Measurements from ENCODE around the gene MAP2K2. TPM values are rescaled to one million over a fixed set of nuclear protein-coding genes. Genes with fewer than 3 reads are reported as not detected.

Gene MAP2K2
- total RNA-seq, 1 experiment from 2014 or later = 177 TPM

DNA sequence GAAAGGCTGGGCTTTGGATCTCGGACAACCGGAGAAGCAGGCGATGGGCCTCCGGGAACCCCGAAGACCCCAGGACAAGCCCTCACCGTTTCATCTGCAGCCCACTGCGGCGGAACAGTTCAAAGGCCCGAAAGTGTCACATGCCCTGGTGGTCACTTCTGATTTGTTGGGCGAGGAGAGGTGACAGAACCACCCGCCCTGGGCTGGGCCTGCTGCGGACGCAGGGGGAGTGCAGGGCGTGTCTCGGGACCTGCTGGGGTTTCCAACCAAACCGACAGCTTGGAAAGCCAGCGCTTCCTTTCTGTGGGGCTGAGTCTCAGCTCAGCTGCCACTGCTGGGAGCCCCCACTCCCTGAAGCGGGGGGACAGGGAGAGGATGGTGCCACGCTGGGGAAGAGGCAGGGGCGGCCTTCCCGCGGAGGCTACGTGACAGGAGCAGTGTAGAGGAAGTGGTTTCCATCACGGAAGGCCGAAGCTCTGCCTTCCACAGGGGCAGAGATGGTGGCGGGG lies 34.5 kb downstream of the MAP2K2 start:
- TF ChIP-seq, protein P1, sequence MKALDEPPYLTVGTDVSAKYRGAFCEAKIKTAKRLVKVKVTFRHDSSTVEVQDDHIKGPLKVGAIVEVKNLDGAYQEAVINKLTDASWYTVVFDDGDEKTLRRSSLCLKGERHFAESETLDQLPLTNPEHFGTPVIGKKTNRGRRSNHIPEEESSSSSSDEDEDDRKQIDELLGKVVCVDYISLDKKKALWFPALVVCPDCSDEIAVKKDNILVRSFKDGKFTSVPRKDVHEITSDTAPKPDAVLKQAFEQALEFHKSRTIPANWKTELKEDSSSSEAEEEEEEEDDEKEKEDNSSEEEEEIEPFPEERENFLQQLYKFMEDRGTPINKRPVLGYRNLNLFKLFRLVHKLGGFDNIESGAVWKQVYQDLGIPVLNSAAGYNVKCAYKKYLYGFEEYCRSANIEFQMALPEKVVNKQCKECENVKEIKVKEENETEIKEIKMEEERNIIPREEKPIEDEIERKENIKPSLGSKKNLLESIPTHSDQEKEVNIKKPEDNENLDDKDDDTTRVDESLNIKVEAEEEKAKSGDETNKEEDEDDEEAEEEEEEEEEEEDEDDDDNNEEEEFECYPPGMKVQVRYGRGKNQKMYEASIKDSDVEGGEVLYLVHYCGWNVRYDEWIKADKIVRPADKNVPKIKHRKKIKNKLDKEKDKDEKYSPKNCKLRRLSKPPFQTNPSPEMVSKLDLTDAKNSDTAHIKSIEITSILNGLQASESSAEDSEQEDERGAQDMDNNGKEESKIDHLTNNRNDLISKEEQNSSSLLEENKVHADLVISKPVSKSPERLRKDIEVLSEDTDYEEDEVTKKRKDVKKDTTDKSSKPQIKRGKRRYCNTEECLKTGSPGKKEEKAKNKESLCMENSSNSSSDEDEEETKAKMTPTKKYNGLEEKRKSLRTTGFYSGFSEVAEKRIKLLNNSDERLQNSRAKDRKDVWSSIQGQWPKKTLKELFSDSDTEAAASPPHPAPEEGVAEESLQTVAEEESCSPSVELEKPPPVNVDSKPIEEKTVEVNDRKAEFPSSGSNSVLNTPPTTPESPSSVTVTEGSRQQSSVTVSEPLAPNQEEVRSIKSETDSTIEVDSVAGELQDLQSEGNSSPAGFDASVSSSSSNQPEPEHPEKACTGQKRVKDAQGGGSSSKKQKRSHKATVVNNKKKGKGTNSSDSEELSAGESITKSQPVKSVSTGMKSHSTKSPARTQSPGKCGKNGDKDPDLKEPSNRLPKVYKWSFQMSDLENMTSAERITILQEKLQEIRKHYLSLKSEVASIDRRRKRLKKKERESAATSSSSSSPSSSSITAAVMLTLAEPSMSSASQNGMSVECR (CRISPR knock-in tag; IDR thresholded peaks at IDR 0.05; ENCODE audit: borderline replicate concordance) = no peak
- TF ChIP-seq, protein P2, sequence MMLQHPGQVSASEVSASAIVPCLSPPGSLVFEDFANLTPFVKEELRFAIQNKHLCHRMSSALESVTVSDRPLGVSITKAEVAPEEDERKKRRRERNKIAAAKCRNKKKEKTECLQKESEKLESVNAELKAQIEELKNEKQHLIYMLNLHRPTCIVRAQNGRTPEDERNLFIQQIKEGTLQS (CRISPR knock-in tag; conservative IDR thresholded peaks at IDR 0.05) = no peak
- TF ChIP-seq, protein P3, sequence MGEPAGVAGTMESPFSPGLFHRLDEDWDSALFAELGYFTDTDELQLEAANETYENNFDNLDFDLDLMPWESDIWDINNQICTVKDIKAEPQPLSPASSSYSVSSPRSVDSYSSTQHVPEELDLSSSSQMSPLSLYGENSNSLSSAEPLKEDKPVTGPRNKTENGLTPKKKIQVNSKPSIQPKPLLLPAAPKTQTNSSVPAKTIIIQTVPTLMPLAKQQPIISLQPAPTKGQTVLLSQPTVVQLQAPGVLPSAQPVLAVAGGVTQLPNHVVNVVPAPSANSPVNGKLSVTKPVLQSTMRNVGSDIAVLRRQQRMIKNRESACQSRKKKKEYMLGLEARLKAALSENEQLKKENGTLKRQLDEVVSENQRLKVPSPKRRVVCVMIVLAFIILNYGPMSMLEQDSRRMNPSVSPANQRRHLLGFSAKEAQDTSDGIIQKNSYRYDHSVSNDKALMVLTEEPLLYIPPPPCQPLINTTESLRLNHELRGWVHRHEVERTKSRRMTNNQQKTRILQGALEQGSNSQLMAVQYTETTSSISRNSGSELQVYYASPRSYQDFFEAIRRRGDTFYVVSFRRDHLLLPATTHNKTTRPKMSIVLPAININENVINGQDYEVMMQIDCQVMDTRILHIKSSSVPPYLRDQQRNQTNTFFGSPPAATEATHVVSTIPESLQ (CRISPR knock-in tag; IDR thresholded peaks at IDR 0.05) = no peak
- TF ChIP-seq TEAD4 (CRISPR knock-in tag; IDR thresholded peaks at IDR 0.05) (no peak), ZNF232 (CRISPR knock-in tag; IDR thresholded peaks at IDR 0.05) (no peak), SOX15 (CRISPR knock-in tag; IDR thresholded peaks at IDR 0.05) (no peak), TP53 (CRISPR knock-in tag; IDR thresholded peaks at IDR 0.05) (no peak), RORB (CRISPR knock-in tag; IDR thresholded peaks at IDR 0.05) (no peak), ZNF416 (CRISPR knock-in tag; IDR thresholded peaks at IDR 0.05) (no peak), NR1H2 (CRISPR knock-in tag; IDR thresholded peaks at IDR 0.05) (no peak), EMX1 (CRISPR knock-in tag; IDR thresholded peaks at IDR 0.05) (no peak), FOXP1 (CRISPR knock-in tag; IDR thresholded peaks at IDR 0.05; ENCODE audit: borderline replicate concordance) (no peak), ZNF219 (CRISPR knock-in tag; IDR thresholded peaks at IDR 0.05; ENCODE audit: borderline replicate concordance) (no peak)
- TF ChIP-seq, protein P4, sequence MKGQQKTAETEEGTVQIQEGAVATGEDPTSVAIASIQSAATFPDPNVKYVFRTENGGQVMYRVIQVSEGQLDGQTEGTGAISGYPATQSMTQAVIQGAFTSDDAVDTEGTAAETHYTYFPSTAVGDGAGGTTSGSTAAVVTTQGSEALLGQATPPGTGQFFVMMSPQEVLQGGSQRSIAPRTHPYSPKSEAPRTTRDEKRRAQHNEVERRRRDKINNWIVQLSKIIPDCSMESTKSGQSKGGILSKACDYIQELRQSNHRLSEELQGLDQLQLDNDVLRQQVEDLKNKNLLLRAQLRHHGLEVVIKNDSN (CRISPR knock-in tag; IDR thresholded peaks at IDR 0.05) = no peak
- TF ChIP-seq, protein P5, sequence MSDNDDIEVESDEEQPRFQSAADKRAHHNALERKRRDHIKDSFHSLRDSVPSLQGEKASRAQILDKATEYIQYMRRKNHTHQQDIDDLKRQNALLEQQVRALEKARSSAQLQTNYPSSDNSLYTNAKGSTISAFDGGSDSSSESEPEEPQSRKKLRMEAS (CRISPR knock-in tag; IDR thresholded peaks at IDR 0.05) = no peak
- TF ChIP-seq, protein P6, sequence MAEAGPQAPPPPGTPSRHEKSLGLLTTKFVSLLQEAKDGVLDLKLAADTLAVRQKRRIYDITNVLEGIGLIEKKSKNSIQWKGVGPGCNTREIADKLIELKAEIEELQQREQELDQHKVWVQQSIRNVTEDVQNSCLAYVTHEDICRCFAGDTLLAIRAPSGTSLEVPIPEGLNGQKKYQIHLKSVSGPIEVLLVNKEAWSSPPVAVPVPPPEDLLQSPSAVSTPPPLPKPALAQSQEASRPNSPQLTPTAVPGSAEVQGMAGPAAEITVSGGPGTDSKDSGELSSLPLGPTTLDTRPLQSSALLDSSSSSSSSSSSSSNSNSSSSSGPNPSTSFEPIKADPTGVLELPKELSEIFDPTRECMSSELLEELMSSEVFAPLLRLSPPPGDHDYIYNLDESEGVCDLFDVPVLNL (CRISPR knock-in tag; IDR thresholded peaks at IDR 0.05; ENCODE audit: borderline replicate concordance, low read depth) = no peak
- TF ChIP-seq, protein P7, sequence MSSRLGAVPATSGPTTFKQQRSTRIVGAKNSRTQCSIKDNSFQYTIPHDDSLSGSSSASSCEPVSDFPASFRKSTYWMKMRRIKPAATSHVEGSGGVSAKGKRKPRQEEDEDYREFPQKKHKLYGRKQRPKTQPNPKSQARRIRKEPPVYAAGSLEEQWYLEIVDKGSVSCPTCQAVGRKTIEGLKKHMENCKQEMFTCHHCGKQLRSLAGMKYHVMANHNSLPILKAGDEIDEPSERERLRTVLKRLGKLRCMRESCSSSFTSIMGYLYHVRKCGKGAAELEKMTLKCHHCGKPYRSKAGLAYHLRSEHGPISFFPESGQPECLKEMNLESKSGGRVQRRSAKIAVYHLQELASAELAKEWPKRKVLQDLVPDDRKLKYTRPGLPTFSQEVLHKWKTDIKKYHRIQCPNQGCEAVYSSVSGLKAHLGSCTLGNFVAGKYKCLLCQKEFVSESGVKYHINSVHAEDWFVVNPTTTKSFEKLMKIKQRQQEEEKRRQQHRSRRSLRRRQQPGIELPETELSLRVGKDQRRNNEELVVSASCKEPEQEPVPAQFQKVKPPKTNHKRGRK (CRISPR knock-in tag; IDR thresholded peaks at IDR 0.05; ENCODE audit: borderline replicate concordance) = no peak
- TF ChIP-seq, protein P8, sequence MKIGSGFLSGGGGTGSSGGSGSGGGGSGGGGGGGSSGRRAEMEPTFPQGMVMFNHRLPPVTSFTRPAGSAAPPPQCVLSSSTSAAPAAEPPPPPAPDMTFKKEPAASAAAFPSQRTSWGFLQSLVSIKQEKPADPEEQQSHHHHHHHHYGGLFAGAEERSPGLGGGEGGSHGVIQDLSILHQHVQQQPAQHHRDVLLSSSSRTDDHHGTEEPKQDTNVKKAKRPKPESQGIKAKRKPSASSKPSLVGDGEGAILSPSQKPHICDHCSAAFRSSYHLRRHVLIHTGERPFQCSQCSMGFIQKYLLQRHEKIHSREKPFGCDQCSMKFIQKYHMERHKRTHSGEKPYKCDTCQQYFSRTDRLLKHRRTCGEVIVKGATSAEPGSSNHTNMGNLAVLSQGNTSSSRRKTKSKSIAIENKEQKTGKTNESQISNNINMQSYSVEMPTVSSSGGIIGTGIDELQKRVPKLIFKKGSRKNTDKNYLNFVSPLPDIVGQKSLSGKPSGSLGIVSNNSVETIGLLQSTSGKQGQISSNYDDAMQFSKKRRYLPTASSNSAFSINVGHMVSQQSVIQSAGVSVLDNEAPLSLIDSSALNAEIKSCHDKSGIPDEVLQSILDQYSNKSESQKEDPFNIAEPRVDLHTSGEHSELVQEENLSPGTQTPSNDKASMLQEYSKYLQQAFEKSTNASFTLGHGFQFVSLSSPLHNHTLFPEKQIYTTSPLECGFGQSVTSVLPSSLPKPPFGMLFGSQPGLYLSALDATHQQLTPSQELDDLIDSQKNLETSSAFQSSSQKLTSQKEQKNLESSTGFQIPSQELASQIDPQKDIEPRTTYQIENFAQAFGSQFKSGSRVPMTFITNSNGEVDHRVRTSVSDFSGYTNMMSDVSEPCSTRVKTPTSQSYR (CRISPR knock-in tag; IDR thresholded peaks at IDR 0.05) = no peak
- TF ChIP-seq, protein P9, sequence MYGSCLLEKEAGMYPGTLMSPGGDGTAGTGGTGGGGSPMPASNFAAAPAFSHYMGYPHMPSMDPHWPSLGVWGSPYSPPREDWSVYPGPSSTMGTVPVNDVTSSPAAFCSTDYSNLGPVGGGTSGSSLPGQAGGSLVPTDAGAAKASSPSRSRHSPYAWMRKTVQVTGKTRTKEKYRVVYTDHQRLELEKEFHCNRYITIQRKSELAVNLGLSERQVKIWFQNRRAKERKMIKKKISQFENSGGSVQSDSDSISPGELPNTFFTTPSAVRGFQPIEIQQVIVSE (CRISPR knock-in tag; IDR thresholded peaks at IDR 0.05; ENCODE audit: borderline replicate concordance) = no peak
- TF ChIP-seq, protein P10, sequence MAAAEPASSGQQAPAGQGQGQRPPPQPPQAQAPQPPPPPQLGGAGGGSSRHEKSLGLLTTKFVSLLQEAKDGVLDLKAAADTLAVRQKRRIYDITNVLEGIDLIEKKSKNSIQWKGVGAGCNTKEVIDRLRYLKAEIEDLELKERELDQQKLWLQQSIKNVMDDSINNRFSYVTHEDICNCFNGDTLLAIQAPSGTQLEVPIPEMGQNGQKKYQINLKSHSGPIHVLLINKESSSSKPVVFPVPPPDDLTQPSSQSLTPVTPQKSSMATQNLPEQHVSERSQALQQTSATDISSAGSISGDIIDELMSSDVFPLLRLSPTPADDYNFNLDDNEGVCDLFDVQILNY (CRISPR knock-in tag; IDR thresholded peaks at IDR 0.05) = no peak
- peaks cover 6% of the 10 kb centered on the region; the same call in 1 of the 2 replicates for H3K36me3 Mint-ChIP-seq
- H3K9me3 Mint-ChIP-seq = no peaks in the 10 kb centered on the region
- CTCF ChIA-PET = interaction anchor here (1.7 kb wide), 1 partner anchor 50 kb away, joined by 6 read pairs; no protein-coding TSS in a partner anchor
- peaks cover 3% of the 10 kb centered on the region; the same call in 1 of the 2 replicates for H3K4me1 Mint-ChIP-seq
- H3K27me3 Mint-ChIP-seq (ENCODE audit: low read depth) = no peaks in the 10 kb centered on the region
- no peak overlapping the region for H3K4me3 Mint-ChIP-seq
- no peak for DNase-seq (ENCODE audit: low spot score)
- POLR2A ChIA-PET = interaction anchor here (0.6 kb wide), 1 partner anchor 11 kb away, joined by 3 read pairs; no protein-coding TSS in a partner anchor
- no peak; the same call in 1 of the 2 replicates for ATAC-seq
- no peak overlapping the region for H3K27ac Mint-ChIP-seq
